DOHH2 (cell line): ENCODE data around the gene TTC13.

Experiments
- H3F3A ChIP-seq: fragments of 200-600 bp; sonication (generic), shearing (Covaris generic); 2 replicates; pipeline ENCODE4 v1.6.0; 2016; ENCODE audit warnings: antibody characterized with exemption, mild to moderate bottlenecking; ENCODE audit not compliant: control insufficient read depth, insufficient read depth
- H3K27ac ChIP-seq: fragments of 200-600 bp; sonication (generic); 2 replicates; pipeline ENCODE4 v1.5.1; 2014; ENCODE audit warnings: low read depth, mild to moderate bottlenecking, low read length, moderate library complexity
- H3K27me3 ChIP-seq: fragments of 200-600 bp; sonication (generic); 2 replicates; pipeline ENCODE4 v1.6.1; 2014; ENCODE audit warnings: mild to moderate bottlenecking, low read length, mixed read lengths; ENCODE audit not compliant: control insufficient read depth
- H3K36me3 ChIP-seq: fragments of 200-600 bp; sonication (generic); 2 replicates; pipeline ENCODE4 v1.6.1; 2014; ENCODE audit warnings: mild to moderate bottlenecking, low read length, moderate library complexity, mixed read lengths; ENCODE audit not compliant: control insufficient read depth
- H3K4me1 ChIP-seq: fragments of 200-600 bp; sonication (generic); 2 replicates; pipeline ENCODE4 v1.6.1; 2014; ENCODE audit warnings: mild to moderate bottlenecking, low read length, mixed read lengths; ENCODE audit not compliant: control insufficient read depth
- H3K4me2 ChIP-seq: fragments of 200-600 bp; sonication (generic); 2 replicates; pipeline ENCODE4 v1.6.0; 2014; ENCODE audit warnings: mild to moderate bottlenecking, low read length, moderate library complexity
- H3K4me3 ChIP-seq: fragments of 200-600 bp; sonication (generic); 2 replicates; pipeline ENCODE4 v1.5.1; 2014; ENCODE audit warnings: mild to moderate bottlenecking, low read length, mixed read lengths
- H3K79me2 ChIP-seq: fragments of 200-600 bp; sonication (generic); 2 replicates; pipeline ENCODE4 v1.6.1; 2014; ENCODE audit warnings: mild to moderate bottlenecking, low read length, mixed read lengths; ENCODE audit not compliant: control insufficient read depth
- H3K9me2 ChIP-seq: fragments of 200-600 bp; sonication (generic); replicated peaks from 2 replicates; pipeline ENCODE4 v1.6.1; 2014; ENCODE audit warnings: mild to moderate bottlenecking, low read length, mixed read lengths; ENCODE audit not compliant: control insufficient read depth
- H3K9me3 ChIP-seq: fragments of 200-600 bp; sonication (generic); 2 replicates; pipeline ENCODE4 v1.6.1; 2014; ENCODE audit warnings: antibody characterized with exemption, low read length, mixed read lengths; ENCODE audit not compliant: control insufficient read depth, insufficient read depth
- H4K20me1 ChIP-seq: fragments of 200-600 bp; sonication (generic); 2 replicates; pipeline ENCODE4 v1.6.0; 2014; ENCODE audit warnings: low read depth, mild to moderate bottlenecking, antibody characterized with exemption, low read length, moderate library complexity; ENCODE audit not compliant: control insufficient read depth, insufficient read depth
- CTCF ChIP-seq: fragments of 200-600 bp; sonication (generic); IDR thresholded peaks from one replicate; pipeline ENCODE4 v1.5.1; 2014; ENCODE audit warnings: antibody characterized with exemption, mild to moderate bottlenecking, low read depth, low read length; ENCODE audit not compliant: poor library complexity, severe bottlenecking
- EZH2phosphoT487 ChIP-seq: fragments of 200-600 bp; sonication (generic); IDR thresholded peaks from 2 replicates; pipeline ENCODE4 v1.6.1; 2017; ENCODE audit warnings: borderline replicate concordance, mild to moderate bottlenecking, antibody characterized with exemption, low read length, moderate library complexity, mixed read lengths

Gene TTC13

GRCh38 chr1:230894032-230894431, 84.6 kb downstream of the TTC13 start:
- H3K4me2 ChIP-seq: no peak overlapping the region
- peaks cover 7% of the 10 kb centered on the region for H3K4me1 ChIP-seq
- peaks cover 25% of the 10 kb centered on the region for H3K27me3 ChIP-seq
- H3K9me3 ChIP-seq: no peaks in the 10 kb centered on the region
- H3K9me2 ChIP-seq: no peaks in the 10 kb centered on the region
- H3K79me2 ChIP-seq: no peaks in the 10 kb centered on the region
- H3K27ac ChIP-seq: no peak overlapping the region
- no peaks in the 10 kb centered on the region for H3F3A ChIP-seq
- H3K4me3 ChIP-seq: no peak overlapping the region
- H3K36me3 ChIP-seq: no peaks in the 10 kb centered on the region
- TF ChIP-seq EZH2phosphoT487: no peak
- TF ChIP-seq CTCF: no peak
- H4K20me1 ChIP-seq: no peaks in the 10 kb centered on the region

GRCh38 chr1:230892018-230892491, 86.6 kb downstream of the TTC13 start:
- Histone ChIP-seq H3K27ac (no peak overlapping the region), H3F3A (no peaks in the 10 kb centered on the region), H3K9me2 (no peaks in the 10 kb centered on the region), H3K36me3 (no peaks in the 10 kb centered on the region), H3K4me2 (no peak overlapping the region), H3K27me3 (peaks cover 25% of the 10 kb centered on the region), H3K9me3 (no peaks in the 10 kb centered on the region), H3K79me2 (no peaks in the 10 kb centered on the region), H3K4me1 (peaks cover 7% of the 10 kb centered on the region), H4K20me1 (no peaks in the 10 kb centered on the region), H3K4me3 (no peak overlapping the region)
- TF ChIP-seq CTCF (no peak), EZH2phosphoT487 (no peak)

- no peak for TF ChIP-seq CTCF
- no peak for TF ChIP-seq EZH2phosphoT487
- Histone ChIP-seq H3K9me2 (no peaks in the 10 kb centered on the region), H3K36me3 (no peaks in the 10 kb centered on the region), H3K79me2 (no peaks in the 10 kb centered on the region), H3K4me3 (no peak overlapping the region), H4K20me1 (no peaks in the 10 kb centered on the region), H3K27ac (no peak overlapping the region), H3K27me3 (peaks cover 25% of the 10 kb centered on the region), H3K9me3 (no peaks in the 10 kb centered on the region), H3K4me1 (peaks cover 7% of the 10 kb centered on the region), H3K4me2 (no peak overlapping the region), H3F3A (no peaks in the 10 kb centered on the region)
These were observed 87.2 kb downstream of the TTC13 start for GRCh38 chr1:230891413-230891812.
